Embryonic facial prominence (tissue), 1 donor: ENCODE data around the gene ZC3H13.

Experiments
- DNase-seq: peaks from one replicate; pipeline ENCODE4 v3.0.0-alpha.2; 2016; ENCODE audit errors: extremely low spot score

The ZC3H13 gene

GRCh38 chr13:46063292-46063691, 10.7 kb upstream of the ZC3H13 start:
- no peak for DNase-seq

GRCh38 chr13:46062185-46062584, 9.6 kb upstream of the ZC3H13 start:
- DNase-seq, result no peak

GRCh38 chr13:46059405-46059804, 6.9 kb upstream of the ZC3H13 start:
- DNase-seq, result no peak

GRCh38 chr13:46058268-46058667, 5.7 kb upstream of the ZC3H13 start:
- no peak for DNase-seq

- DNase-seq, result no peak
Measured at GRCh38 chr13:46057256-46058015, 4.9 kb upstream of the ZC3H13 start.

- no peak for DNase-seq
Measured at GRCh38 chr13:46053162-46054012, 841 bp upstream of the ZC3H13 start.

GRCh38 chr13:46051968-46052318, 603 bp downstream of the ZC3H13 start:
- DNase-seq, result no peak

GRCh38 chr13:46050771-46051170, 1.8 kb downstream of the ZC3H13 start:
- DNase-seq, result no peak

- no peak for DNase-seq
Measured at GRCh38 chr13:46045424-46045823, 7.1 kb downstream of the ZC3H13 start.

- DNase-seq, result no peak
Measured at GRCh38 chr13:46043647-46044046, 8.9 kb downstream of the ZC3H13 start.

- no peak for DNase-seq
Measured at GRCh38 chr13:46041419-46041839, 11.1 kb downstream of the ZC3H13 start.

GRCh38 chr13:46040763-46041162, 11.8 kb downstream of the ZC3H13 start:
- no peak for DNase-seq

GRCh38 chr13:46039411-46040182, 12.9 kb downstream of the ZC3H13 start:
- no peak for DNase-seq

GRCh38 chr13:46038296-46038695, 14.2 kb downstream of the ZC3H13 start:
- no peak for DNase-seq

- no peak for DNase-seq
Measured at GRCh38 chr13:46035066-46035465, 17.5 kb downstream of the ZC3H13 start.

GRCh38 chr13:46032341-46032740, 20.2 kb downstream of the ZC3H13 start:
- no peak for DNase-seq

GRCh38 chr13:46031581-46032263, 20.8 kb downstream of the ZC3H13 start:
- no peak for DNase-seq

- DNase-seq, result no peak
Measured at GRCh38 chr13:46025157-46025556, 27.4 kb downstream of the ZC3H13 start.

GRCh38 chr13:46022481-46022880, 30.1 kb downstream of the ZC3H13 start:
- DNase-seq, result no peak

GRCh38 chr13:46016216-46016615, 36.3 kb downstream of the ZC3H13 start:
- no peak for DNase-seq

GRCh38 chr13:46015366-46015765, 37.2 kb downstream of the ZC3H13 start:
- no peak for DNase-seq

GRCh38 chr13:46012404-46012803, 40.1 kb downstream of the ZC3H13 start:
- DNase-seq, result no peak
